ENCODE results near the gene TMEFF2. TPM values are rescaled to one million over a fixed set of nuclear protein-coding genes. Genes with fewer than 3 reads are reported as not detected.
"Not testable (repeated sequence)": the region's sequence is repeated elsewhere in the genome, so short reads cannot be mapped to it uniquely, and the experiment has no call there.

Gene TMEFF2
- total RNA-seq, 1 donor from 2014 or later, result 12.8 TPM

DNA sequence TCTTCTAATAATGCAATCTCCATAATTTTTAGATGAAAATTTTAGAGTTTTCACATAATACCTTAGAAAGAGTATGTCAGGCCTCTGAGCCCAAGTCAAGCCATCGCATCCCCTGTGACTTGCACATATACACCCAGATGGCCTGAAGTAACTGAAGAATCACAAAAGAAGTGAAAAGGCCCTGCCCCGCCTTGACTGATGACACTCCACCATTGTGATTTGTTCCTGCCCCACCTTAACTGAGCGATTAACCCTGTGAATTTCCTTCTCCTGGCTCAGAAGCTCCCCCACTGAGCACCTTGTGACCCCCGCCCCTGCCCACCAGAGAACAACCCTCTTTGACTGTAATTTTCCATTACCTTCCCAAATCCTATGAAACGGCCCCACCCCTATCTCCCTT is 64.4 kb downstream of the TMEFF2 start:
- not testable (repeated sequence) for DNase-seq (ENCODE audit: low spot score)

DNA sequence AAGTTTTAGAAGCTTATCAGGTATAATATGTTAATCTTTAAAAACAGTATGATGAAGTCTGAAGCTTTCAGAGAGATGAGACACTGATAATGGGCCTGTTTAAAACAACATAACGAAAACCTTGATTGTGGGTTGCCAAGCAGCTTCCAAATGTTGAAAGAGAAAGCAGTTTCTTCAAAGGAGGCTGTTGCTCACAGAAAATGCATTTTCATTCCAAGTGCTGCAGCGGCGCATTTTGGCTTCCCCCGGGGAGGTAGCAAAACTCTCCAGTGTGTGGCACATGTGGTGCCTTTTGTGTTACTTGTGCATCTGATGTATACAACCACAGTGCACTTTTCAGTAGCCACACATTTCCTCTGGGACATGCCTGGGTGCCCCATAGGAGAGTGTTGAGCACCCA is 66.1 kb downstream of the TMEFF2 start:
- no peak for DNase-seq (ENCODE audit: low spot score)

DNA sequence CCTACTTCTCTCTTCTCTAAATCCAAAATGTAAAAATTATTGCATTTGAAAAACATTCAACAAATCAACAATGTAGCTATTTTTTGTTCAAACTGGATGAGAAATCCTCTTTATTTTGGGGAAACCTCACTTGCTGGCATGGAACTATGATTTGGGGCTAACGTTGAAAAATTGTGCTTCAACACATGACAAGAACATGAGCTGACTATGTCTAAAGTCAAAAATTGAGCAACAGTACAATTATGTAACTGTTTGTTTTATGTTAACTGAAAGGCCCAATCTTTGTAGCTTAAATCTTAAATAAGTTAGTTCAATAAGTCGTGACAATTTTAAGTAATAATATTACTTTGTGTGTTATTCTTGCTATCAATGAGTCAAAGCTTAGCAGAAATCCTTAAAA is 67.3 kb downstream of the TMEFF2 start:
- no peak for DNase-seq (ENCODE audit: low spot score)

DNA sequence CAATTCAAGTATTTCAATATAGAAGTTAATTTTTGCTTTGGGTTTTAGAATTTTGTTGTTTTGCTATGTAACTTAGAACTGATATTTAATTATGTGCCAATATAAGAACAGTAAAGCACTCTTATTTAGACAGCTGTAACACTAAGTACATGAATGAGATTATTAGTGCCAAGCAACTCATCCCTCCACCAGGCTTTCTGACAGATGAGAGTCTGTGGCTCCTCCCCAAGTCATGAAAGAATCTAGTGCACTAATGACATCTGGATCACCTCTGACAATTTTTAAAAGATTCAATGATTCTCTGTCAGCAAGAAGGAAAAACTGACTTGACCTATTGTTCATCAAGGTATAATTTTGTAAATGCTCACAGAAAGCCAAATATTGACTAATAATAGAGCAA is 67.8 kb downstream of the TMEFF2 start:
- DNase-seq (ENCODE audit: low spot score), result no peak

DNA sequence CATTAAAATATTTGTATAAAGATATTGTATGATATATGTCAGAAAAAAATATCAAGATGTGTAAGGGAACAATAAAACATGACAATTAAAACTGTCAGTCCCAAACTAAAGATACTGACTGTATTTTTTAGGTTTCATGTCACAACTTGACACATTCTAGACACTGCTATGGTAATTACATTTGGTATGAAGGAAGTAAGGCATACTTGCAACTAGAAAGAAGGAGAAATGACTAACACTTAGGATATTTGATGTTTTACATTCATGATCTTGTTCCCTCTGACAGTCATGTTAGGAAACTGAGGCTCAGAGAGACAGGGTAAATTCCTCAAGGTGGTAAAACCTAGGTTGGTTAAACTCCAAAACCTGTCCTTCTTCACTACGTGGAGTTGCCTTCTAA is 68.3 kb downstream of the TMEFF2 start:
- DNase-seq (ENCODE audit: low spot score), result no peak

DNA sequence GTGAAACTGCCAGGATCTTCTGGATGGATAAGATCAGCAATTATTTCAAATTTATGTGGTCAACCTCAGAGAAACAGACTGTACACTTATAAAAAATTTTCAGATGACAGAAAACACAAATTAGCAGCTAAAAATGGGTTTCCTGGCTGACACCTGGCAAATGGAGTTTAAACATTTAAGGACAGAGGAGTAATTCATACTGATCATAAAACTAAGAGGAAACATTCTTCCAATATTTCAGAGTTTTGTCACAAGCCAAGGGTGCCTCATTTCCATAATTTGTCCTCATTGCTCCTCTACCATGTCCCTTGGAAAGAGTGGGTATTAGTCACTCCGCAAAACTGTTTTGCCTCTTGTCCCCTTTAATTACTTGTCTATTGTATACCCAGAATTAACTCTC is 70.2 kb downstream of the TMEFF2 start:
- DNase-seq (ENCODE audit: low spot score), result no peak

DNA sequence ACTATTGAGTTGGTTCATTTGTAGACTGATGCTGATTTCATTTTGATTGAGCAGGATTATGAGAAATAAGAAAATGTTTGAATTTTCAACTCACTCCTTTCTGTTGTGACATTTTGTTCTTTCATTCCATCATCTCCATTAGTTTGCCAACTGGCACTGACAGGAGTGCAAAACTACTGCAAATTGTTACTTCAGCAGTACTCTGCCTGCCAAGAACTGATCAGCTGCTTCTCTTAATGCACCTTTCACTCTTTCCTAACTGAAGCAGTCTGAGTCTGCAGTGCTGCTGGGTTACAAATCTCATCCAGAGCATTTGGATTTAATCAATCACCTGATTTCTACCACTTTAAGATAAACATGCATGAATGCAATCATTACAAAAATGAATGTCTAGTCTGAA is 70.9 kb downstream of the TMEFF2 start:
- no peak for DNase-seq (ENCODE audit: low spot score)

DNA sequence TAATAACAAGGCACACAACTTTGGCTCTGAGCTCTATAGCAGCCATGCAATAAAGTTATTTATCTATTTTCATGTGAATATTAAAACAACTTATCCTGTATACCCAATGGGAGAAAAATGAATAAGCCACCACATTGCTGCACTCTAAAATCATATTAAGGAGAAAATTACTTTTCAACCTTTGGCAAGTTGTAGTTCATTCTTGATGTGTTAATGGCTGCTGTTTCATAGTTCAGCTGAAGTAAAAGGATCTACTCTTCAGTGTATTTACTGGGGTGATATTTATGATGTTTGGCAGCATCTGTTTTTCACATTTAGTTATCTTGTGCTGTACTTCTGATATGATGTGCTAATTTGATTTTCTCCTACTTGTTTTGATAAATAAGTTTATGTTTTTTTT is 71.8 kb downstream of the TMEFF2 start:
- no peak for DNase-seq (ENCODE audit: low spot score)

DNA sequence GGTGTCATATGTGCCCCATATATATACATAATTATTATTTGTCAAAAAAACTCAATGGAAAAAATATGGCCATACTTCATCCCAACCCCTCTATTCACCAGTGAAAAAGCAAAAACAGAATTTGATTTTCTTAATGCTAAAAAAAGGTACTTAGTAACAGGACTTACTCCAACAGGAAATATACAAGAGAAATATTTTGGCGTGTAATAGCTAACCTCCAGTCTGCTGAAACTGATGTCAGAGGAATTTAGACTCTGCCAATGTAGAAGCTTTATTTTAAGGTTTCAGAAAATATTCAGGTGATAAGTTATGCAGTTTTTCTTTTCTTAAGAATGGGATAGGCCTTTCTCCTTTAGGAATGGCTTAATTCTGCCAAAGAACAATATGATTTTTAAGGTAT is 72.6 kb downstream of the TMEFF2 start:
- no peak for DNase-seq (ENCODE audit: low spot score)

DNA sequence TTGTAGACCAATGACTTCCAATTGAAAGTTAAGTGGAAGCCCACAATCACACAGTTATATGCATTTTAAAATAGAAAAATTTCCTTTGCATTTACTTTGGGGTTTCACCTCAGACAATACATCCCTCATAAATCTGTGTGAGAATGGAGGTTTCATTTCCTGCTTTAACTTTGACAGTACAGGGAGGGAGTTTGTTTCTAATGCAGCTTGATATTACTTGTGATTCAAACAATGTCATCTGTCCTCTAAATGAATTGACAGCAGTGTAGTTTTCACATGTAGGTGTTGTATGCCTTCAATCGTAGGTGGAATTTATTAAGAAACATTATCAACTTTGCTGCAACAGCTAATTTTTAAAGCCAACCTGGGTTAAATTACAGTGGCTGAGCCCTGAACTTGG is 75.2 kb downstream of the TMEFF2 start:
- no peak for DNase-seq (ENCODE audit: low spot score)

DNA sequence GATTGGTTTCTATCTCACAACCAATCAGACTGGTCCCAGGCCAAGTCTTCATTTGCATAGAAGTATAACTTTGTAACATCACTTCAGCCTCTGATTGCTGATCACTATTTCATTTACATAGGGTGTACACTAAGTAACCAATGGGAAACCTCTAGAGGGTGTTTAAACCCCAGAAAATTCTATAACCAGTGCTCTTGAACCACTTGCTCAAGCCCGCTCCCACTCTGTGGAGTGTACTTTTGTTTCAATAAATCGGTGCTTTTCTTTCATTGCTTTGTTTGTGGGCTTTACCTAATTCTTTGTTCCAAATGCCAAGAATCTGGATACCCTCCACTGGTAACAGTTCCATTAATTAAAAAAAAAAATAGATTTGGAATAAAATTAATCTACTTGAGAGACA is 77.0 kb downstream of the TMEFF2 start:
- no peak for DNase-seq (ENCODE audit: low spot score)

DNA sequence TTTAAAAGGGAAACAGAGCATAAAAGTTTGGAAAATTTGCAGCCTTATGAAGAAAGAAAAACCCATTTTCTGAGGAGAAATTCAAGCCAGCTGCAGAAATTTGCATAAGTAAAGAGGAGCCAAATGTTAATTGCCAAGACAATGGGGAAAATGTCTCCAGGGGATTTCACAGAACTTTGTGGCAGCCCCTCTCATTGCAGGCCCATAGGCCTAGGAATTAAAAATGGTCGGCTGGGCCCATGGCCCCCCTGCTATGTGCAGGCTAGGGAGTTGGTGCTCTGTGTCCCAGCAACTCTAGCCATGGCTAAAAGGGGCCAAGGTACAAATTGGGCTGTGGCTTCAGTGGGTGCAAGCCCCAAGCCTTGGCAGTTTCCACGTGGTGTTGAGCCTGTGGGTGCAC is 83.2 kb downstream of the TMEFF2 start:
- DNase-seq (ENCODE audit: low spot score), result not testable (repeated sequence)

DNA sequence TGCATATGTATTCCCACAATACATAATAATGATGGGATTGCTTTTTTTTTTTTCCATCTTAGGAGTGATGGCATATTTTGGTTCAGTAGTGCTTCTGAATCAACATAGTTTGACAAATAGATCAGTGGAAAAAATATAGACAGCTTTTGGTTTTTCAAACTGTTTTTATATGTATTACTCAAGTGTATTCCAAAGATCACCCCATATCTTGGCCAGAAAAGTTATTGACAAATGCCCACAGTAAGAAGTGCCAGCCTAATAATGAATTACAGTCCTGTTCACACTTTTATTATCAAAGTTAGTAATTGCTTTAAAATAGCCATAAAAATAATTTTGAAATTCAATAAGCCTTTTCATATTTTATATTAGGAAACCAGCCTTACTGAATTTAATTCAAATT is 95.0 kb downstream of the TMEFF2 start:
- no peak for DNase-seq (ENCODE audit: low spot score)

DNA sequence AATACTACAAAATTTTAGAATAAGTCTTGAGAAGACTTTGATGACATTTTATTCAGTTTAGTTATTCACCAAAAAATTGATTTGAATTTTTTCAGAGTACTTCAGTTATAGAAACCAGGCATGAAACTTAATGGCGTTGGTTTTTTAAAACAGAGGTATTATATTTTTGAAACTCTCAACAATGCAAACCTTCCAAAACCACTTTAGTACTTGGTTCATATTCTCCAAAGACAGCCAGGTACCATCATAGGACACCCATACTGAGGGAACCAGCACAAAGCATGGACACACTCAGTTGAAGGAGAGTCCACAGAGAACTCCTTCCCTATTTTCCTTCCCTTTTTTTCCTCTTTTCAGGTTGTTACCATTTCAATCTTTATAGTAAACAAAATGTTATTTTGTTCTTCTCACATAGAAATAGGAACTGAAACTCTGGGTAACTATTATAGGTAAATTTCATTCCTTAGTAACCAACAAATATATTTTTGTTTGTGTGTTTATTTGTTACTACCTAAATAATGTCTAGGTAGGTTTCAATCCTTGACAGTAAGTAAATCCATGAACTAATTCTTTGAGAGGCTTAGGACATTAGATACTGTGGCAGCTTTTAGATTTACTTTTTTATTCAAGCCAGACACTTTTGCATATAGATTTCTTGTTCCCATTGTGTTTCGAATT is 95.8 kb downstream of the TMEFF2 start:
- no peak for DNase-seq (ENCODE audit: low spot score)

DNA sequence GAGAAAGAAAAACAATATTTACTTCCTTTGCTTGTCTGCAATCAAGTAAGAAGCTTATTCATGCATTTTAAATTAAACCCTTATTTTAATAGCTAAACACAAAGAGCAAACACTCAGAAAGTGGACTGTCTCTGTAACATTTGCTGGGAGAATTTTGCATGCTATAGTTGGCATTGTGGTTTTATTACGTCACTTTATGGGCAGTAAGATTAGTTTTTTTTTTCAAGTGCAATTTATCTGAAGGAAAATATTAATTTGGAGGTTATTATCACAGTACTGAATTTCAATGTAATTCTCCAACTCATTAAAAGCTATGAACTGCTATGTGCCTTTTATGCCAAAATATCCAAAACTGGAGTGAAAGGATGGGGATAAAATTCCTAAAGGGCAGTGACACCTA is 103.3 kb downstream of the TMEFF2 start:
- no peak for DNase-seq (ENCODE audit: low spot score)

DNA sequence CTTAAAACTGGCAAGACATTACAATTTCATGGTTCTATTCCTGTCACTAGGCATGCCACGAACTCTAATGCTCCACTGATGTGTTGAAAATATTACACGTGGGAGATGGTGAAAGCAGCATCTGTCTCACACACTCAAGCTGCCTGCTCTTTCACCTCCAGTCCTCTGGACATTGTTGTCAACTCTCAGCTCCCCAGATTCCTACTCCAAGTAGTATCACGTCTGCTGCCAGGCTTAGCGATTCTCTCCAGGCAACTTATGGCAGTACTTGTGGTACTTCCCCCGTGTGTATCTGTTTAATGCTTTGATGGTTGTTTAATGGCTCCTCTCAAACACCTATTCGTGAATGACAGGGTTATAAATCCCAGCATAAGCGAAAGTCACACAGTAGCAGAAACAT is 103.8 kb downstream of the TMEFF2 start:
- DNase-seq (ENCODE audit: low spot score), result no peak

DNA sequence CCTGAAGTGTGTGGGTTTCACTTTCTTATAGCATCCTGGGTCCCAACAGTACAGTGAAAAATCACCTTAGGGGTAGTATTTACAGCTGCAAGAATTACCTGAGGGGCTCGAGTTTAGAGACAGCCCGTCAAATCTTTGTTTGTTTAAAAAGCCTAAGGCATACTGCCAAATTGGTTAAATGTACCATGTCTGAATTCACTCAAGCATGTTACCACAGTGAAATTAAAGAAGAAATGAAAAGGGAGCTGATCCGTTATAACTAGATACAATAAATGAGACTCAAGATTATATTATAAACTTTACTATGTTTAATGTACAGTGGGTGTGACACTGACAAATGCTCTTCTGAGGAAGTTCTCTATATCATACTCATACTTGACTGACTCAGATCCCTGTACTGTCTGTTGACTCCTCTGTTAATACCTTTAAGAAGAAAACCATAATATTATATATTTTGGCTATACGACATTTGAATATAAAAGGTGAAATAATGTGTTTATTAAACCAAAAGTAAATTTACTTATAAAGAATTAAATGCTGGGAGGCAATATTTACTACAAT is 107.3 kb downstream of the TMEFF2 start:
- no peak for DNase-seq (ENCODE audit: low spot score)

DNA sequence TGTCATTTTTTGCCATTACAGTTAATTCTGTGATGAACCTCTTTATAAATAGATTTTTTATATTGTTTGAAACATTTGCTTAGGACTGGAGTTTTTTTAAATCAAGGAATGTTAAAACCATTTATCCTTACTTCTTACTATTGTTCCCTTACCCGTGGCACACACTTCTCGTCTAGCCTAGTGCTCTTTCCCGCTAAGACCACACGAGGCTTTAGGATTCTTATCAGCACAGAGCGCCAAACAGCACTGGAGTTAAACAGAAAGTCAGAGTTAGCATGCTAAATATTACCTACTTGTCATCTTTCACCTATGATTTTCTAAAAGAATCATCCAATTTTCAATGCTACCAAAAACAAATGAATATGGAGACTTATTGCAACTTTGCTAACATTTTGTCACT is 112.6 kb downstream of the TMEFF2 start:
- no peak for DNase-seq (ENCODE audit: low spot score)

DNA sequence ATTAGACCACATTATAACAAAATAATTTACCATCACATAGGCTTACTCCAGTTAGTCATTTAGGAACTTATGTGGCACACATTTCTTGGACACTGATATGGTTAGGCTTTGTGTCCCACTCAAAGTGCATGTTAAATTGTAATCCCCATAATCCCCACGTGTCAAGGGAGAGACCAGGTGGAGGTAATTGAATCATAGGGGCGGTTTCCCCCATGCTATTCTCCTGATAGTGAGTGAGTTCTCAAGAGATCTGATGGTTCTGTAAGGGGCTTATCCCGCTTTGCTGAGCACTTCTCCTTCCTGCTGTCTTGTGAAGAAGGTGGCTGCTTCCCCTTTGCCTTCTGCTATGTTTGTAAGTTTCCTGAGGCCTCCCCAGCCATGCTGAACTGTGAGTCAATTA is 114.6 kb downstream of the TMEFF2 start:
- DNase-seq (ENCODE audit: low spot score), result not testable (repeated sequence)

DNA sequence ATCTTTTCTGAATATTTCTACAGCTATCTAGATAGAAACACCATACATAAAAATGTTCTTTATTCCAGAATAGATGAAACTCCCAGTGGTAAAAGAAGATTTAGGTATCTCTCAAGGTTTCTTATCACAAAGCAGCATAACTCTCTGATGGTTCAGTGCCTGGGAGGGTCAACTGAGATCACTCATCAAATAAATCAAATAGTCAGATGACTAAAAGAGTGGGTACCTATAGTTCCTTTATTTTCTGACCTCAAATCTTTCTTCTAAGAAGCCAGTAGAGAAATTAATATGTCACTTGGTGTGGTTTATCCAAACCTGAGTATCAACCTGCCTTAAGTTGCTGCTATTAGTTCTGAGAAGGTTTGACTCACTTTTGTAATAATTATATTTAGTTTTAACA is 120.9 kb downstream of the TMEFF2 start:
- no peak for DNase-seq (ENCODE audit: low spot score)

DNA sequence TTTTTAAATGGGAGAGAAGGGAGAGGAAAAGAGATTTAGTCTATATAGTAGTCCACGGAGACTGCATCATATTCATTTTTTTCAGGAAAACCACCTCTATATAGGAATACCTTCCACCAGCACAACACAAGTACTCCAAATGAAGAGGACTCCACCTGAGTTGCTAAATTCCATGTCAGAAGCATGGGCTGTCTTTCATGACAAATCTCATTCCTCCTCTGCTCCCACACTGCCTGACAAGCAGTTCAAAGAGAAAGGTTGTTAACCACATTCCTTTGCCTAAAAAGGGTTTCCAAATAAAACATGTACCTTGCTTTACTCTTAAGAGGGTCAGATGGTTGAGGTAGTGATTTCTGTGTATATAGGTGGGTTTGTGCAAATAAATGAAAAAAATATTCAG is 122.0 kb downstream of the TMEFF2 start:
- no peak for DNase-seq (ENCODE audit: low spot score)

DNA sequence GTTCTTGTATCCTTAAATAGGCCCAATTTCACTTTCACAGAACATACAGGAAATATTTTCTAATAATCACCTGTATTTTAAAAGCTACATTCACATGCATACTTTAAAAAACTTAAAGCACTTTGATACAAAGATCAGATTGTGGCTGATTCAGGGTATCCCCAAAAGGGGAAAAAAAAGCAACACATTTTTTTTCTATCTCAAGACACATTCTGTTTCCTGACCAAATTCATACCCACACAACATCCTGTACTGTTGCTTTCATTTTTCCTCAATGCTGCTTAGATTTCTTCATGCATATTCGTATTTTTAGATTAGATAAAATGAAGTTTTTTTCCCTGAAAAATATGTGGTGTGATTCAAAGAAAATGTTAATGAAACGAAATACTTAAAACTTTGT is 122.5 kb downstream of the TMEFF2 start:
- no peak for DNase-seq (ENCODE audit: low spot score)

DNA sequence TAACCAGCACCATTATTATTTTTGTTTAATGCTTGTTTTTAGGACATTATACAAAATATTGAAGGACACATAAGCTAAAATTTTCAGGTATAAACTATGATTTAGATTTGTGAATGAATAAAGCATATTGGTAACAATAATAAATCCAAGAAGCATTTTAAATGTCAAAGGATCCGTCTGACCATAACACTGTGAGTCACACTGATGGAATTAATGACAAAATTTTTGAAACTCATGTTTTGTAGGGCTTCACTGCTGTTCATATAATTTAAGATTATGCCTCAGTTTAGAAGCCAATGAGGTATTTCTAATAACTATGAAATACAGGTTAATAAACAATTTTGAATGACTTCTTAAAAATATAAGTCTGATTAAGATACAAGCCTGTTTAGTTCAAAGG is 124.6 kb downstream of the TMEFF2 start:
- no peak for DNase-seq (ENCODE audit: low spot score)

DNA sequence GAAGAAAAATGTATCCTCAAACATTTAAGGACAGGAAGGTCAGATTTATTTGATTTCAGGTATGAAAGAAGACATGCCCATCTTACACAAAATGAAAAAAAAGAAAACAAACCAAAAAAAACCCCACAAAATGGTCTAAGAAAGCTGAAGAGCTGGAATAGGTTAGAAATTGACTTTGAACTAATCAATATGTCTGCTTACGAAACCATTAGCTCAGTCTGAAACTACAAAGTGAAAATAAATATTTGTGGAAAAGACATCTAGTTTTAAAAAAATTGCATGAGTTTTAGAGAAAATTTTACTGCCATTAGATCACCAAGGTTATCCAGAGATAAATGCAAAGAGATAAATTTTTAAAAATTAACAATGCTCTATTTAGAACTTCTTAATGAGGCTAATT is 125.3 kb downstream of the TMEFF2 start:
- DNase-seq (ENCODE audit: low spot score), result no peak
